Skin of body (tissue), 2 donors: Measurements from ENCODE around the gene STMN1. TPM values are rescaled to one million over a fixed set of nuclear protein-coding genes. Genes with fewer than 3 reads are reported as not detected.
"Not testable (repeated sequence)": the region's sequence is repeated elsewhere in the genome, so short reads cannot be mapped to it uniquely, and the experiment has no call there.

Experiments
- DNase-seq: peaks from one replicate; lab custom pipeline; 2025; lab: John Stamatoyannopoulos, UW
- total RNA-seq: library from RNA; depleted of rRNA; stranded (reverse); fragments of >200 nt; gene quantifications from one replicate; pipeline ENCODE4 v1.2.3, GENCODE V29; 2014

STMN1 gene
- 147 TPM for total RNA-seq

DNA sequence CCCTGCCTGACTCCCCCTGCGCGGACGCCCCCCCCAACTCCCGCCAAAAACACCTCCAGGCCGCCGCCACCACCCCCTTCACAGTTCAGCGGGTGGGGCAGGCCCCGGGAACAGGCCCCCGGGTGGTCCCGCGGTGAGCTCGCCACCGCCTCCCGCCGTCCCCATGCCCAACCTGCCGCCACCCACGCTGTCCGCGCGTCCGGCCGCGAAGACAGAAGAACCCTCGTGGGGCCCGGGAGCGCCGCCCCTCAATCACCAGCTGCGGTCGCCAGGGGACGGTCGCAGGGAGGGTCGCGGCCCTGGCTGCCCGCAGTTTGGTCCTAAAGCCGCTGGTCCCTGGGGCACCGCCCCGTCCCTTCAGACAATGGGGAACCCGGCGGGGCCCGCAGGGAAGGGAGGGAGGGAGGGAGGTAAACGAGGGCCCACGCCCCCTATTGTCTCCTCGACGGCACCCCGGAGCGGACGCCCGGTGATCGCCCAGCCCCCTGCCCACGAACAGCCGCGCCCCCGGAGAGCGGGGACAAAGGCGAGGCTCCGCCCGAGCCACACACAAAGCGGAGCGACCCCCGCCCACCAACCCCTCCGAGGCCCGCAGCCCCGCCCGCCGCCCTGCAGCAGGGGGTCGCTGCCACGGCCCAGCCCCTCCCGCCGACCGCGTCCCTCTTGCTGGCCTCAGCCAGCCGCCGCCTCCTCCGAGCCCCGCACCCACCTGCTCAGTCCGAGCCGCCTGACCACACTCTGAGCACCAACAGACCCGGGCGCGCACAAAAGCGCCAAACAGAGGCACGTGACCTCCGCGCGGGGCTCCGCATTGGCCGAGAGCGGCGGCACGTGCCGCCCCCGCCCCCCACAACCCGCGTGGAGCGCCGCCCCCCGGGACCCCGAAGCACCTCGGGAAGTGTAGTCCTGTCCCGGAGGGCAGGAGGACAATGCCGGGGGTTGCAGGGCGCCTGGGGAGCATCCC is at the start of gene STMN1:
Gene STMN1, minus strand, starts transcription at position 740 of the 964 bp plus-strand sequence. CDS start 1,743 bp downstream, outside the sequence.
- peak; percentile 83 for DNase-seq

DNA sequence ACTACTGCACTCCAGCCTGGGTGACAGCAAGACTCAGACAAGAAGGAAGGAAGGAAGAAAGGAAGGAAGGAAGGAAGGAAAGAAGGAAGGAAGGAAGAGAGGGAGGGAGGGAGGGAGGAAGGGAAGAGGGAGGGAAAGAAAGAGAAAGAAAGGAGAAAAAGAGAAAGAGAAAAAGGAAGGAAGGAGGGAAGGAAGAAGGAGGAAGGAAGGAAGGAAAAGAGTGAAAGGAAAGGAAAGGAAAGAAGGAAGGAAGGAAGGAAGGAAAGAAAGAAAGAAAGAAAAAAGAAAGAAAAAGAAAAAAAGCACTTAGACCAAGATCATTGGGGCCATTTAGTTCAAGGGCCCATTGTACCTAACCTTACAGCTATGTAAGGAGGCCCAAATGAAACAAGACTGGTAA is 49.3 kb upstream of the STMN1 start:
- no peak for DNase-seq

- DNase-seq = no peak
These were observed 48.2 kb upstream of the STMN1 start for GRCh38 chr1:25954282-25954938.

GRCh38 chr1:25952841-25953401 is 46.7 kb upstream of the STMN1 start:
- peak; percentile 99 for DNase-seq

- no peak for DNase-seq
These were observed 42.4 kb upstream of the STMN1 start for GRCh38 chr1:25948641-25949040.

DNA sequence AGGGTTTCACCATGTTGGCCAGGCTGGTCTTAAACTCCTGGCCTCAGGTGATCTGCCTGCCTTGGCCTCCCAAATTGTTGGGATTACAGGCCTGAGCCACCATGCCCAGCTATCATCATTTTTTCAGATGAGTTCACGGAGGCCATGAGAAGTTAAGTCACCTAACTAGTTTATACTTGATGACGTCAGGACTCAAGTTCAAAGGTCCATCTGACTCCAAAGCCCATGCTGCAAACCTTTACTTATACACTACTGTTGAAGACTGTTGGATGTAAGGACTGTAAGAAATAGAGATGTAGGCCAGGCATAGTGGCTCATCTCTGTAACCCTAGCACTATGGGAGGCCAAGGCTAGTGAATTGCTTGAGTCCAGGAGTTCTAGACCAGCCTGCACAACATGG is 40.8 kb upstream of the STMN1 start:
- no peak for DNase-seq

GRCh38 chr1:25945761-25946160 is 39.5 kb upstream of the STMN1 start:
- DNase-seq = no peak

DNA sequence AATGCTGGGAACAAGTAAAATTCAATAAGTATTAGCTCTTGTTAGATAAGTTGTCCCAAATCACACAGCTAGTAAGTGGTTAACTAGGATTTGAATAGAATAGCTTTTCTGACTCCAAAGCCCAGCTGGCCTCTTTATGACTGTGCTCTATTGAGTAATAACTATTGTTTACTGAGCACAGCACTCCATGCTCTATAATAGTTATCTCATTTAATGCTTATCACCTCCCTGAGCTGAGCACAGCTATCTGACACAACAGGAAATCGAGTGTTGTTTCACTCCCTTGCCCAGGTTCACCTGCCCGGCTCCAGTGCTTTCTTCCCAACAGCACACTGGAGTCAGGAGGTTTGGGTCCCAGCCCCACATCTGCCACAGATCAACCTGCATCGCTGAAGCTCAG is 38.8 kb upstream of the STMN1 start:
- DNase-seq = no peak

DNA sequence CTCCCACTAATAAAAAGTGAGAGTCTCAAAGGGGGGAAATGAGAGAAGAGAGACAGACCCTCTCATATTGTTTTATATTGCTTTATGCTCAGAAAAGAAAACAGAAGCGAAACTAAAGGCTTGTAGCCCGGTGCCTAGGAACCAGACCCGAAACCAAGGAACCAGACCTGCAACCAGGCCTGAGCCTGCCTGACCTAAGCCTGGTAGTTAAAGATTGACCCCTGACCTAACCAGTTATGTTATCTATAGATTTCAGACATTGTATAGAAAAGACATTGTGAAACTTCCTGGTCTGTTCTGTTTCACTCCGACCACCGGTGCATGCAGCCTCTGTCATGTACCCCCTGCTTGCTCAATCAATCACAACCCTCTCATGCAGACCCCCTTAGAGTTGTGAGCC is 37.3 kb upstream of the STMN1 start:
- DNase-seq = not testable (repeated sequence)

- DNase-seq = no peak
These were observed 30.7 kb upstream of the STMN1 start for GRCh38 chr1:25936947-25937346.

GRCh38 chr1:25933479-25934365 is 27.5 kb upstream of the STMN1 start:
- no peak for DNase-seq

- not testable (repeated sequence) for DNase-seq
These were observed 26.7 kb upstream of the STMN1 start for GRCh38 chr1:25932811-25933400.

DNA sequence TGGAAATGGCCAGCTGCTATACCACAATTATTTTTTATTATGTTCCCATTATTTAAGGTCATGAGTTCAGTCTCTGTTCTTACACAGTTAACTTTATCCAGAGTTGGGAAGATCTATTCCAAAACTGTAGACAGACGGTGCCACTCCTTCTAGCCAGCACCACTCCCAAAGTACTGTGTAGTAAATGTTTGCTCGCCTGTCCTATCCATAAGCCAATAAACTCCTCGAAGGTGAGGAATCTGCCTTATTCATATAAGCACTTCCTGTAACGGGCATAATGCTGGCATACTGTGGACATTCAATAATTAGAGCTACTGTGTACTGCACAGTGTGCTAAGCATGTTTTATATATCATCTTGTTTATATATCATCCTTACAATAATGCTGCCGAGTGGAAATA is 26.1 kb upstream of the STMN1 start:
- no peak for DNase-seq

GRCh38 chr1:25929016-25929415 is 22.8 kb upstream of the STMN1 start:
- no peak for DNase-seq

GRCh38 chr1:25927521-25928265 is 21.5 kb upstream of the STMN1 start:
- DNase-seq = no peak

DNA sequence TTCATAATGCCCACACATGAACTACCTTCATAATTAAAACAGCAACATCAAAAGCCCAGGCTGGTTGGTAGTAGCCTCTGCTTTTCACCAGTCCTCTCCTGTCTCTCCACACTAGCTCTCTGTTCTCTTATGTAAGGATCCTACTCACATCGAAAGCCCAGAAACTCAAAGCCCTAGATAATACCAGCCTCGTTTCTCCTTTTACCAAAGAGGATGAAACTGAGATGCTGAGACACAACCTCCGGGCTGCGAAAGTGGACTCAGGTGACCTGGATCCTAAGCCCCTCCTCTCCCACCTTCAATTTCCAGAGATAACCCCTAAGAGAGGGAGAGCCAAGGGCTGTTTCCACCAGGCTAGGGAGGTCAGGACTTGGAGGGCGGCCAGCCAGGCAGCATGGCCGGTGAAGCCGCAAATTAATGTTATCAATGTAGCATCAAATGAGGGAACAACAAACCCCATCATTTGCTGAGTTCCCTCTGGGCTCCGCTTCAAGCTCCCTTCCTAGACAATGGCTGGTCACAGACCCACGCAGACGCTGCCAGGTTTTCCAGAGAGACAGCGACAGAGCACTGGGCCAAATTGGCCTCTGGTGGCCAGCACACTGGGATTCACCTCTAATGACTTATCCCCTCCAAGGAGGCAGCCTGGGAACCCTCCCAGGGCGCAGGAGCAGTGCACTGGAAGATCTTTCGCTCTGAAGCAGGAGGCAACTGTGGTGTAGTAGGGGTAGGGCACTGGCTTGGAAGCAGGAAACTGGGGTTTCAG is 20.7 kb upstream of the STMN1 start:
- DNase-seq = no peak

GRCh38 chr1:25924454-25924853 is 18.2 kb upstream of the STMN1 start:
- DNase-seq = no peak

- no peak for DNase-seq
These were observed 16.8 kb upstream of the STMN1 start for GRCh38 chr1:25922971-25923552.
